AG10803 (cell line): ENCODE measurements around the gene DCPS.

Experiments
- DNase-seq: peaks from one replicate; pipeline ENCODE4 v3.0.0; 2010; ENCODE audit warnings: low read depth
- H3K4me3 ChIP-seq: 2 replicates; pipeline ENCODE4 v1.5.1; 2011; ENCODE audit warnings: mild to moderate bottlenecking, low read length, control low read depth
- CTCF ChIP-seq: conservative IDR thresholded peaks from 2 replicates; pipeline ENCODE4 v1.5.1; 2011; ENCODE audit warnings: mild to moderate bottlenecking, low read length, control low read depth, inconsistent platforms

The DCPS gene

DNA sequence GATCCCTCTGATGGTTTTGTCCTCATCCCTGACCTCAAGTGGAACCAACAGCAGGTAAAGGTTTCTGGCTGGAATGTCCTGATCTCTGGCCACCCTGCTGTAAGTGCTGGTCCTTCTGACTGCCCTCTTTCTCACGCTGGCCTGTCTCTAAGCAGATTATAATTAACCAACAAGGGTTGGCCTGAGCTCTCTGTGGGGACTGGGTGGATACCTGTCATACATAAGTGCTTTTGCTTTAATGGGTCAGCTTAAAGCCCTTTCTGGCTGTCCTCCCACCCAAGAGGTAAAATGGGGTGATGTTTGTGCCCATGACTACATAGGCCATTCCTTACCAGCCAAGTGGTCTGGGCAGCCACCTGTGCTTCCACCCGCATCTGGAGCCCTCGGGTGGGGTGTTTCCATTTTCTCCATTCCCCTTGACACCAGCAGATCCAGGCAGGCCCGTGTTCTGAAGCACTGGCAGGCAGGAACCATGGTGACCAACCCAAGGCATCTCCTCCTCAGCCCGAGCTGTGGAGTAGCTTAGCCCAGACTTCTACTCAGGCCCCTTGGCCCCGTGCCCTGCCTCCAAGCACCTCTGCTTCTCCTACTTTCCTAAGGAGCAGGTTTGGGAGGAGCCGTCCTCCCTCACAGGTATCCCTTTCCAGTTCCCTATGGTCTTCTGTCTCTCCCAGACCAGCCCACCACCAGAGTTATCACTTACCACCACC is 34.6 kb downstream of the DCPS start:
- no peak overlapping the region for H3K4me3 ChIP-seq
- no peak for TF ChIP-seq CTCF
- no peak for DNase-seq

DNA sequence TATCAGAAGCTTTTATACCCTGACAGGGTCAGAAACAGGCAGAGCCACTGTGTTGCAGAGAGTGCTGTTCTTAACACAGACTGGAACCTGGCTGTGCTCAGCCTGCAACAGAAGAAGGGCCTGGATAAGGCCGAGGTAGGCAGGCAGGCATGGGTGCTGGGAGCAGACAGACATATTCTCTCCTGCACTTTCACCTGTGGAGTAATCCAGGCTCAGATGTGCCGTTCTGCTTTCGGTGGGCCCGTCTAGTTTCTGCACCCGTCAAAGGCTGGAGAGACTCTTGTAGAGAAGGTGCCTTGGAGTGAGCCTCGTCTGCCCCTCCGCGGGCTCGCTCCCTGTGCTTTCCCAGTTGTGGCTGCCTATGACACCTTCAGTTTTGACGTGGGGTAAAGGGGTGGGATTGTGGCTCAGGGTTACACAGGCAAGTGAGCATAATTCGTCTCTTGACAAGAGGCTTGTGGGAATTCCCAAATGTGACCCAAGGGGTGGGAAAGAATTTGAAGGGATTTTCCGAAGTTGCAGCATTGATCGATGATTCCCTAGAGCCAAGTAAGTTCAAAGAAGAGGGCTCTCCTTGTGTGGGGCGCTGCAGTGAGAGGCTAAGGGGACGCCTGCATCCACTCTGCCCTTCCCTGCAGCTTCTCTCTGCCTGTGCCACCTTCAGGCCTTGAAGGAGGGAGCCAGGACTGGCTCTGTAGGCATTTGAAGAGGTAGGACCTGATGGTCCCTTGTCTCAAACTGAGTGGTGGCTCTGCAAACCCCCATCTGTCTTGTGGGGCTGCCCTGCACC is 35.4 kb downstream of the DCPS start:
- H3K4me3 ChIP-seq, result no peak overlapping the region
- TF ChIP-seq CTCF, result no peak
- DNase-seq, result no peak

DNA sequence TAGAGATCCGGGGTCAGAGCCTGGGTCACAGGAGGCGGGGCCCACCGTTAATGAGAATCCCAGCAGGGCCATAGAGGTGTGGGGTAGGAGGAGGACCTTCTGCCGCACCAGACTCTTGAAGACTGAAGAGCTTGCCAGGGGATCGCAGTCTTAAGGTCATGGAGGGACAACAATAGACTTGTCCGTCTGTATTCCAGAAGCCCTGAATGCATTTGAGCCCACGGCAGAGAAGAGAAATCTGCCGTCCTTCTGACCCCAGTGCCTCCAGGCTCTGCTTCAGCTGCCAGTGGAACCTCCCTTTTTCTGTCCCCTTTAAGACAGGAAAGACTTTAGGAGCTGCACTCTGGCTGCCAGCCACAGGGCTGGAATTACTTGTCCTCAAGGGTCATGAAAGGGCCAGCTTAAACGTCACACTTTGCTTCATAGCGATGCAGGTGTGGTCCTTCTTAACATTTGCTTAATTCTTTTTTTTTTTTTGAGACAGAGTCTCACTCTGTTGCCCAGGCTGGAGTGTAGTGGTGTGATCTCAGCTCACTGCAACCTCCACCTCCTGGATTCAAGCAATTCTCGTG is 36.1 kb downstream of the DCPS start:
- H3K4me3 ChIP-seq, result no peak overlapping the region
- DNase-seq, result peak; percentile 64
- no peak for TF ChIP-seq CTCF

GRCh38 chr11:126340960-126341606 is 37.2 kb downstream of the DCPS start:
- TF ChIP-seq CTCF, result no peak
- H3K4me3 ChIP-seq, result no peak overlapping the region
- DNase-seq, result no peak

GRCh38 chr11:126341760-126342161 is 37.9 kb downstream of the DCPS start:
- peak; percentile 78 for DNase-seq
- TF ChIP-seq CTCF, result no peak
- no peak overlapping the region for H3K4me3 ChIP-seq

- H3K4me3 ChIP-seq, result no peak overlapping the region
- no peak for TF ChIP-seq CTCF
Observed at GRCh38 chr11:126343051-126343450, 39.2 kb downstream of the DCPS start.

More at GRCh38 chr11:126343051-126343450, 39.2 kb downstream of the DCPS start:
- no peak for DNase-seq
